22Rv1 (cell line): ENCODE measurements around the gene PRAME.

Experiments used
- H3K27ac ChIP-seq: fragments of 450-650 bp; 2 replicates; pipeline ENCODE4 v1.5.1; 2017
- CTCF ChIP-seq: fragments of 450-650 bp; IDR thresholded peaks from 2 replicates; pipeline ENCODE4 v1.5.1; 2017; ENCODE audit warnings: mild to moderate bottlenecking
- ZFX ChIP-seq: fragments of 450-650 bp; IDR thresholded peaks from 2 replicates; pipeline ENCODE4 v1.6.1; 2017; ENCODE audit warnings: antibody characterized with exemption, borderline replicate concordance

PRAME gene

DNA sequence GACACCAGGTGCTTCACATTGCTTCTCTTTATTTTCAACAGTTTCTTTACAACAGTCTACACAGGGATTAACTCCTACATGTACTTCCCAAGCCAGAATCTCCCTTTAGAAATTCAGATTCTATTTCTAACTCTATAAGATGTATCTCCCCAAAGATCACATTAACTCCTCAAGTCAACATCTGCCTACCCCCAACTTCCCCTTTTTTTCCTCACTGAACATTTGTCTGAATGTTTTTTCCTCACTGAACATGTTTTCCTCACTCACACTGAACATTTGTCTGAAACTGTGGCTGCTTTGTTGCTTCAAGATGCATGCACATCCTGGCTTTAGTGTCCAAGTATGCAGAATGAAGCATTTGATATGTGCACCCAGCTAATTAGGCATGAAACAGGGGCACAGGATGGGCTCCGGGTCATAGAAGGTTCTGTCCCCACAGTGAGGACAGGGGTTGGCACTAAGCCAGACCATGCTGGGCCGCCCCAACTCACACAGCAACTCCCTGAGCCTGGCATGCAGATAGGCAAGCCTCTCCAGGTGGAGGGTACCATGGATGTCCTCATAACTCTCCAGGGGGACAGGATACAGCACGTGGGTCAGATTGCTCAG is 11.3 kb downstream of the PRAME start:
- H3K27ac ChIP-seq: no peak overlapping the region
- TF ChIP-seq CTCF: no peak
- TF ChIP-seq ZFX: no peak

- TF ChIP-seq CTCF (no peak), ZFX (no peak)
- H3K27ac ChIP-seq: no peak overlapping the region
Observed at GRCh38 chr22:22547226-22547625, 11.8 kb downstream of the PRAME start.

DNA sequence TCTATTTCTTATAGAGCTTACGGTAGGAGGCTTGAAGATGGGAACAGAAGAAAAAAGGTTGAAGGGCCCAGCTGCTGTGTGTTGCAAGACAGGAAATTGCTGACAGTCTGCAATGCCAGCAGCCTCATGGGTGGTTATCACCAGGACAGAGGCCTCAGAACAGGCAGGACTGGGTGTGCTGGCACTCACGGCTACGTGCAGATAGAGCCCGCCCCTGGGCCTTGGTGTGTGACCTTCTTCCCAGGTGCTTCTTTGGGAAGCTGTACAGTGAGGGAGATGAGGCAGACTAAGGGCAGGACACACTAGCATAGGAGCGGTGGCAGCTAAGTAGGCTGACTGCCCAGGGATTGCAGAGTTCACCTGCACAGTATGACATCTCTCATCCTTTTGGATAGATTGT is 12.6 kb downstream of the PRAME start:
- TF ChIP-seq ZFX (no peak), CTCF (no peak)
- H3K27ac ChIP-seq: no peak overlapping the region

DNA sequence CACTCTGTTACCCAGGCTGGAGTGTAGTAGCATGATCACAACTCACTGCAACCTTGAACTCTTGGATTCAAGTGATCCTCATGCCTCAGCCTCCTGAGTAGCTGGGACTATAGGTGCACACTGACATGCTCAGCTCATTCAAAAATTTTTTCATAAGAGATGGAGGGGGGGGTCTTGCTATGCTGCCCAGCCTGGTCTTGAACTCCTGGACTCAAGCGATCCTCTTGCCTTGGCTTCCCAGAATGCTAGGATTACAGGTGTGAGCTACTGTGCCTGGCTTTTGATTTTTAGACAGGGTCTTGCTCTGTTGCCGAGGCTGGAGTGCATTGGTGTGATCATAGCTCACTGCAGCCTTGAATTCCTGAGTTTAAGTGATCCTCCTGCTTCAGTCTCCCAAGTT is 14.0 kb downstream of the PRAME start:
- TF ChIP-seq ZFX (no peak), CTCF (no peak)
- no peak overlapping the region for H3K27ac ChIP-seq

GRCh38 chr22:22538226-22538989 is 20.7 kb downstream of the PRAME start:
- TF ChIP-seq CTCF: no peak
- no peak for TF ChIP-seq ZFX
- no peak overlapping the region for H3K27ac ChIP-seq

GRCh38 chr22:22536916-22537315 is 22.1 kb downstream of the PRAME start:
- H3K27ac ChIP-seq: no peak overlapping the region
- TF ChIP-seq CTCF (no peak), ZFX (no peak)

GRCh38 chr22:22536515-22536914 is 22.6 kb downstream of the PRAME start:
- H3K27ac ChIP-seq: no peak overlapping the region
- TF ChIP-seq CTCF (no peak), ZFX (no peak)
